ENCODE data around the gene ZNF609. TPM values are rescaled to one million over a fixed set of nuclear protein-coding genes. Genes with fewer than 3 reads are reported as not detected.

Gene ZNF609
- total RNA-seq, 1 experiment from 2014 or later = 35.0 TPM

- Histone ChIP-seq H3K27ac (ENCODE audit: low read depth, low read length, poor library complexity, severe bottlenecking) (no peak overlapping the region), H3K27me3 (replicated peaks; ENCODE audit: insufficient read depth, low read depth, low read length, poor library complexity) (no peaks in the 10 kb centered on the region), H3K4me1 (ENCODE audit: insufficient read depth, low read length, poor library complexity, severe bottlenecking) (peaks cover 14% of the 10 kb centered on the region), H3K36me3 (ENCODE audit: insufficient read depth, low read length, poor library complexity, severe bottlenecking) (peaks cover 43% of the 10 kb centered on the region), H3K4me3 (ENCODE audit: low read depth, low read length, poor library complexity, severe bottlenecking) (no peak overlapping the region), H3K9me3 (ENCODE audit: low read depth, low read length, poor library complexity, severe bottlenecking) (no peaks in the 10 kb centered on the region)
- no TSS peak for BruUV-seq (replicated peaks)
- intact Hi-C loops (cut with micrococcal nuclease; ENCODE audit: unreplicated experiment) = no loop called here
- TF ChIP-seq, protein P1, sequence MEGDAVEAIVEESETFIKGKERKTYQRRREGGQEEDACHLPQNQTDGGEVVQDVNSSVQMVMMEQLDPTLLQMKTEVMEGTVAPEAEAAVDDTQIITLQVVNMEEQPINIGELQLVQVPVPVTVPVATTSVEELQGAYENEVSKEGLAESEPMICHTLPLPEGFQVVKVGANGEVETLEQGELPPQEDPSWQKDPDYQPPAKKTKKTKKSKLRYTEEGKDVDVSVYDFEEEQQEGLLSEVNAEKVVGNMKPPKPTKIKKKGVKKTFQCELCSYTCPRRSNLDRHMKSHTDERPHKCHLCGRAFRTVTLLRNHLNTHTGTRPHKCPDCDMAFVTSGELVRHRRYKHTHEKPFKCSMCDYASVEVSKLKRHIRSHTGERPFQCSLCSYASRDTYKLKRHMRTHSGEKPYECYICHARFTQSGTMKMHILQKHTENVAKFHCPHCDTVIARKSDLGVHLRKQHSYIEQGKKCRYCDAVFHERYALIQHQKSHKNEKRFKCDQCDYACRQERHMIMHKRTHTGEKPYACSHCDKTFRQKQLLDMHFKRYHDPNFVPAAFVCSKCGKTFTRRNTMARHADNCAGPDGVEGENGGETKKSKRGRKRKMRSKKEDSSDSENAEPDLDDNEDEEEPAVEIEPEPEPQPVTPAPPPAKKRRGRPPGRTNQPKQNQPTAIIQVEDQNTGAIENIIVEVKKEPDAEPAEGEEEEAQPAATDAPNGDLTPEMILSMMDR (conservative IDR thresholded peaks at IDR 0.05; ENCODE audit: low read depth, low read length) = no peak
- no peak for TF ChIP-seq EZH2 (IDR thresholded peaks at IDR 0.05; ENCODE audit: borderline replicate concordance, low read depth, low read length, poor library complexity, severe bottlenecking)
- ChIA-PET CTCF (no interaction called here), POLR2A (ENCODE audit: low non-redundant PET) (interaction anchor here (0.6 kb wide), 1 partner anchor 23 kb away, joined by 9 read pairs; no protein-coding TSS in a partner anchor)
- DNase-seq (ENCODE audit: low spot score) = no peak
These were observed 231.7 kb downstream of the ZNF609 start for GRCh38 chr15:64691896-64692565.

- intact Hi-C loops (cut with micrococcal nuclease; ENCODE audit: unreplicated experiment) = no loop called here
- TF ChIP-seq, protein P1 (conservative IDR thresholded peaks at IDR 0.05; ENCODE audit: low read depth, low read length) = no peak
- no peak for TF ChIP-seq EZH2 (IDR thresholded peaks at IDR 0.05; ENCODE audit: borderline replicate concordance, low read depth, low read length, poor library complexity, severe bottlenecking)
- no peak for DNase-seq (ENCODE audit: low spot score)
- peaks cover 34% of the 10 kb centered on the region for H3K36me3 ChIP-seq (ENCODE audit: insufficient read depth, low read length, poor library complexity, severe bottlenecking)
- H3K4me1 ChIP-seq (ENCODE audit: insufficient read depth, low read length, poor library complexity, severe bottlenecking) = peaks cover 14% of the 10 kb centered on the region
- no peaks in the 10 kb centered on the region for H3K9me3 ChIP-seq (ENCODE audit: low read depth, low read length, poor library complexity, severe bottlenecking)
- no peaks in the 10 kb centered on the region for H3K27me3 ChIP-seq (replicated peaks; ENCODE audit: insufficient read depth, low read depth, low read length, poor library complexity)
- ChIA-PET POLR2A (ENCODE audit: low non-redundant PET) (no interaction called here), CTCF (no interaction called here)
- no TSS peak for BruUV-seq (replicated peaks)
- H3K4me3 ChIP-seq (ENCODE audit: low read depth, low read length, poor library complexity, severe bottlenecking) = no peak overlapping the region
- no peak overlapping the region for H3K27ac ChIP-seq (ENCODE audit: low read depth, low read length, poor library complexity, severe bottlenecking)
These were observed 232.8 kb downstream of the ZNF609 start for GRCh38 chr15:64693134-64693533.

DNA sequence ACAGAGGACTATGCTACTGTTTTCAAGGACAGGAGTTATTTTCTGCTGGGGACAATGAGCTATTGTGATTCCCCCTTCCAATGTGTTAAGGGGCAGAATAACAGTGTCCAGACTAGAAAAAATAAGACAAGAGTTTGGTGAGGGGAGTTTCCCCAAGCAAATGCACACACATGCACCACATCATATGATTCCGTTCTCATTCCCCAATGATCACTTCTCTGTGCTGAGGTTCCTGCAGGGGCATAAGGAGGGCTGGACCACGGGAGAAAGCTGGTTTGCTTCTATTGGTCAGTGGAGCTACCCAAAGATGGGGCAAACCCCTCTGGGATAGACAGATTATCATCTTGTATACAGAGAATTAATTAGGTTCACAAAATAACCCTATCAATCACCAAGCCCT, 234.4 kb downstream of the ZNF609 start:
- ChIA-PET CTCF (no interaction called here), POLR2A (ENCODE audit: low non-redundant PET) (interaction anchor here (0.6 kb wide), 1 partner anchor 1234 kb away, joined by 6 read pairs; no protein-coding TSS in a partner anchor)
- Histone ChIP-seq H3K27ac (ENCODE audit: low read depth, low read length, poor library complexity, severe bottlenecking) (no peak overlapping the region), H3K36me3 (ENCODE audit: insufficient read depth, low read length, poor library complexity, severe bottlenecking) (peaks cover 20% of the 10 kb centered on the region), H3K9me3 (ENCODE audit: low read depth, low read length, poor library complexity, severe bottlenecking) (no peaks in the 10 kb centered on the region), H3K4me3 (ENCODE audit: low read depth, low read length, poor library complexity, severe bottlenecking) (no peak overlapping the region), H3K4me1 (ENCODE audit: insufficient read depth, low read length, poor library complexity, severe bottlenecking) (peaks cover 27% of the 10 kb centered on the region), H3K27me3 (replicated peaks; ENCODE audit: insufficient read depth, low read depth, low read length, poor library complexity) (no peaks in the 10 kb centered on the region)
- intact Hi-C loops (cut with micrococcal nuclease; ENCODE audit: unreplicated experiment) = no loop called here
- DNase-seq (ENCODE audit: low spot score) = no peak
- BruUV-seq (replicated peaks) = no TSS peak
- TF ChIP-seq EZH2 (IDR thresholded peaks at IDR 0.05; ENCODE audit: borderline replicate concordance, low read depth, low read length, poor library complexity, severe bottlenecking) = no peak
- TF ChIP-seq, protein P1 (conservative IDR thresholded peaks at IDR 0.05; ENCODE audit: low read depth, low read length) = no peak

Data from A673 (cell line).